Endothelial cell (in vitro differentiated cells): ENCODE results near the gene TPD52L1. TPM values are rescaled to one million over a fixed set of nuclear protein-coding genes. Genes with fewer than 3 reads are reported as not detected.
A peak's percentile ranks its signal among the peaks of the same experiment; 100 is the strongest.

ENCODE experiments used
- DNase-seq: peaks from one replicate; pipeline ENCODE4 v3.0.0; 2021; ENCODE audit warnings: low spot score
- H3K27ac Mint-ChIP-seq: one replicate; pipeline ENCODE4 v1.8.0; 2021; ENCODE audit warnings: mixed read lengths, inconsistent platforms; ENCODE audit not compliant: unreplicated experiment
- H3K27me3 Mint-ChIP-seq: one replicate; pipeline ENCODE4 v1.8.0; 2021; ENCODE audit warnings: mild to moderate bottlenecking, moderate library complexity, mixed read lengths, inconsistent platforms; ENCODE audit not compliant: unreplicated experiment
- H3K36me3 Mint-ChIP-seq: one replicate; pipeline ENCODE4 v1.8.0; 2021; ENCODE audit warnings: mild to moderate bottlenecking, low read depth, mixed read lengths, inconsistent platforms; ENCODE audit not compliant: unreplicated experiment
- H3K4me1 Mint-ChIP-seq: one replicate; pipeline ENCODE4 v1.8.0; 2021; ENCODE audit warnings: mild to moderate bottlenecking, mixed read lengths, inconsistent platforms; ENCODE audit not compliant: unreplicated experiment
- H3K4me3 Mint-ChIP-seq: one replicate; pipeline ENCODE4 v1.8.0; 2021; ENCODE audit warnings: mild to moderate bottlenecking, mixed read lengths, inconsistent platforms; ENCODE audit not compliant: unreplicated experiment
- H3K9me3 Mint-ChIP-seq: one replicate; pipeline ENCODE4 v1.8.0; 2021; ENCODE audit warnings: mixed read lengths, inconsistent platforms; ENCODE audit not compliant: unreplicated experiment
- CTCF ChIP-seq: fragments of 200-600 bp; sonication (generic); IDR thresholded peaks from one replicate; pipeline ENCODE4 v1.5.0; 2021; ENCODE audit warnings: antibody characterized with exemption; ENCODE audit not compliant: unreplicated experiment
- total RNA-seq: library from RNA; stranded (reverse); fragmentation: NEBNext Ultra II Directional; extraction: Animal tissue kit (Norgen Biotek cat#: 25700); gene quantifications from one replicate; pipeline ENCODE4 v1.2.1, GENCODE V29; 2021; ENCODE audit not compliant: unreplicated experiment

The TPD52L1 gene
- total RNA-seq, 1 donor from 2014 or later = 118 TPM

- Mint-ChIP-seq H3K9me3 (no peaks in the 10 kb centered on the region), H3K27ac (peak overlapping the region; percentile 9)
These were observed 65.9 kb downstream of the TPD52L1 start for GRCh38 chr6:125219361-125219895.

GRCh38 chr6:125220712-125221111 is 67.1 kb downstream of the TPD52L1 start:
- no peaks in the 10 kb centered on the region for H3K27me3 Mint-ChIP-seq
- peak overlapping the region; percentile 68 for H3K27ac Mint-ChIP-seq
- H3K36me3 Mint-ChIP-seq = no peaks in the 10 kb centered on the region
- TF ChIP-seq CTCF = no peak
- H3K4me3 Mint-ChIP-seq = no peak overlapping the region
- H3K4me1 Mint-ChIP-seq = peaks cover 39% of the 10 kb centered on the region
- DNase-seq = peak; percentile 9
- H3K9me3 Mint-ChIP-seq = no peaks in the 10 kb centered on the region

More at GRCh38 chr6:125219361-125219895, 65.9 kb downstream of the TPD52L1 start:
- H3K36me3 Mint-ChIP-seq = no peaks in the 10 kb centered on the region
- no peak for TF ChIP-seq CTCF
- H3K27me3 Mint-ChIP-seq = no peaks in the 10 kb centered on the region
- no peak for DNase-seq
- no peak overlapping the region for H3K4me3 Mint-ChIP-seq
- H3K4me1 Mint-ChIP-seq = peaks cover 38% of the 10 kb centered on the region

- no peak overlapping the region for H3K27ac Mint-ChIP-seq
- no peak for TF ChIP-seq CTCF
- H3K36me3 Mint-ChIP-seq = no peaks in the 10 kb centered on the region
- H3K4me1 Mint-ChIP-seq = peaks cover 42% of the 10 kb centered on the region
- no peak for DNase-seq
- H3K9me3 Mint-ChIP-seq = no peaks in the 10 kb centered on the region
- H3K27me3 Mint-ChIP-seq = no peaks in the 10 kb centered on the region
- H3K4me3 Mint-ChIP-seq = no peak overlapping the region
These were observed 69.2 kb downstream of the TPD52L1 start for GRCh38 chr6:125222531-125223455.

GRCh38 chr6:125224231-125224861 is 70.8 kb downstream of the TPD52L1 start:
- TF ChIP-seq CTCF = no peak
- Mint-ChIP-seq H3K4me1 (peaks cover 40% of the 10 kb centered on the region), H3K36me3 (no peaks in the 10 kb centered on the region), H3K4me3 (no peak overlapping the region), H3K27me3 (no peaks in the 10 kb centered on the region), H3K27ac (peak overlapping the region; percentile 59), H3K9me3 (no peaks in the 10 kb centered on the region)
- no peak for DNase-seq
